ENCODE results near the gene KIAA0586. TPM values are rescaled to one million over a fixed set of nuclear protein-coding genes. Genes with fewer than 3 reads are reported as not detected.

The KIAA0586 gene
- total and polyA plus RNA-seq, 10 of the 15 experiments (the other 5 are each of a cell fraction or from before 2014, with no cell fraction given) = 7.1 to 27.6 (median 19.1) TPM

DNA sequence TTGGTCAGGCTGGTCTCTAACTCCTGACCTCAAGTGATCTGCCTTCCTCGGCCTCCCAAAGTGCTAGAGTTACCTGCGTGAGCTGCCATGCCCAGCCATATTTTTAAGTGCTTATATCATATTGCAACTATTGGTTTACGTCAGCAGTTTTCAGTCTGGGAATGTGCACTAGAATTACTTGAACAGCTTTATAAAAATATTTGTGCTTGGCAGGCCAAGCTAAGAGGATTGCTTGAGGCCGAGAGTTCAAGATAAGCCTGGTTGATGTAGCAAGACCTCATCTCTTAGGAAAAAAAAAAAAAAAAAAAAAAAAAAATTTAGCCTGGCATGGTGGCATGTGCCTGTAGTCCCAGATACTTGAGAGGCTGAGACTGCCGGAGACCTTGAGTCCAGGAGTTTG, 17.1 kb downstream of the KIAA0586 start:
- no peaks in the 10 kb centered on the region for H3K79me2 ChIP-seq (ENCODE audit: control insufficient read depth, insufficient read depth, low read length)
- WGBS (ENCODE audit: insufficient coverage, insufficient replicate concordance, low lambda C conversion rate, missing lambda C conversion rate) = 76% methylated on average over 5 of the region's 5 CpGs
- no peaks in the 10 kb centered on the region for H4K20me1 ChIP-seq (ENCODE audit: control insufficient read depth, insufficient read depth)
- no TSS peak for BruUV-seq (replicated peaks)
- H3K27ac ChIP-seq (ENCODE audit: control insufficient read depth, insufficient read depth) = no peak overlapping the region
- no peak for FAIRE-seq
- in situ Hi-C loops (cut with MboI) (no loop called here), intact Hi-C loops (cut with micrococcal nuclease; ENCODE audit: unreplicated experiment) (no loop called here)
- ChIA-PET POLR2A (interaction anchor here (0.6 to 1.4 kb wide), 3 partner anchors 9 to 849 kb away, joined by 4 to 7 read pairs (median 5); no protein-coding TSS in a partner anchor), SMC1A (ENCODE audit: uncharacterized antibody, unreplicated experiment) (no interaction called here), CTCF (no interaction called here), RAD21 (ENCODE audit: unreplicated experiment) (no interaction called here)
- DNase-seq (ENCODE audit: low read depth, low spot score) = no peak
- no peak overlapping the region for H3K9ac ChIP-seq (ENCODE audit: control insufficient read depth, insufficient read depth, low read length)
- no peak overlapping the region for H3K4me3 ChIP-seq
- no peaks in the 10 kb centered on the region for H3K4me1 ChIP-seq (ENCODE audit: control insufficient read depth, insufficient read depth, low read length)
- peaks cover 1 to 13% of the 10 kb centered on the region in 2 experiments for H3K36me3 ChIP-seq (ENCODE audit: control insufficient read depth in 2 of 2, insufficient read depth in 2 of 2, low read length in 1 of 2)
- no peak for ATAC-seq
- no peaks in the 10 kb centered on the region for H3K9me3 ChIP-seq (replicated peaks; ENCODE audit: control insufficient read depth, insufficient read depth, low read length)
- no peak overlapping the region for H3K4me2 ChIP-seq (ENCODE audit: control insufficient read depth, insufficient read depth)
- H2AFZ ChIP-seq (ENCODE audit: control insufficient read depth, low read depth, low read length) = no peak overlapping the region
- no peaks in the 10 kb centered on the region for H3K27me3 ChIP-seq (replicated peaks in 1 of 2; ENCODE audit: control insufficient read depth in 2 of 2, insufficient read depth in 2 of 2, low read length in 1 of 2)
- TF ChIP-seq HSF1 (IDR thresholded peaks at IDR 0.05; ENCODE audit: low read depth, low read length) (no peak), MEF2A (IDR thresholded peaks at IDR 0.05; ENCODE audit: insufficient read depth, low read depth, low read length) (no peak), NRF1 (conservative IDR thresholded peaks at IDR 0.05; ENCODE audit: low read depth, low read length) (no peak), HDAC2 (IDR thresholded peaks at IDR 0.05) (no peak), JUND (IDR thresholded peaks at IDR 0.05; ENCODE audit: low read depth, low read length) (no peak), ELK1 (IDR thresholded peaks at IDR 0.05; ENCODE audit: low read depth, low read length) (no peak), KDM1A (IDR thresholded peaks at IDR 0.05; ENCODE audit: borderline replicate concordance) (no peak), EED (IDR thresholded peaks at IDR 0.05; ENCODE audit: low read depth) (no peak), ETV6 (conservative IDR thresholded peaks at IDR 0.05 in 1 of 2, IDR thresholded peaks at IDR 0.05 in 1 of 2; ENCODE audit: borderline replicate concordance in 1 of 2, low read depth in 1 of 2) (no peak), ZNF687 (IDR thresholded peaks at IDR 0.05) (no peak), KAT2A (conservative IDR thresholded peaks at IDR 0.05; ENCODE audit: control insufficient read depth, low read depth, low read length) (no peak), PKNOX1 (IDR thresholded peaks at IDR 0.05) (no peak), ASH2L (IDR thresholded peaks at IDR 0.05; ENCODE audit: borderline replicate concordance, low read depth) (no peak), RB1 (IDR thresholded peaks at IDR 0.05; ENCODE audit: borderline replicate concordance) (no peak)
- TF ChIP-seq, protein P1, sequence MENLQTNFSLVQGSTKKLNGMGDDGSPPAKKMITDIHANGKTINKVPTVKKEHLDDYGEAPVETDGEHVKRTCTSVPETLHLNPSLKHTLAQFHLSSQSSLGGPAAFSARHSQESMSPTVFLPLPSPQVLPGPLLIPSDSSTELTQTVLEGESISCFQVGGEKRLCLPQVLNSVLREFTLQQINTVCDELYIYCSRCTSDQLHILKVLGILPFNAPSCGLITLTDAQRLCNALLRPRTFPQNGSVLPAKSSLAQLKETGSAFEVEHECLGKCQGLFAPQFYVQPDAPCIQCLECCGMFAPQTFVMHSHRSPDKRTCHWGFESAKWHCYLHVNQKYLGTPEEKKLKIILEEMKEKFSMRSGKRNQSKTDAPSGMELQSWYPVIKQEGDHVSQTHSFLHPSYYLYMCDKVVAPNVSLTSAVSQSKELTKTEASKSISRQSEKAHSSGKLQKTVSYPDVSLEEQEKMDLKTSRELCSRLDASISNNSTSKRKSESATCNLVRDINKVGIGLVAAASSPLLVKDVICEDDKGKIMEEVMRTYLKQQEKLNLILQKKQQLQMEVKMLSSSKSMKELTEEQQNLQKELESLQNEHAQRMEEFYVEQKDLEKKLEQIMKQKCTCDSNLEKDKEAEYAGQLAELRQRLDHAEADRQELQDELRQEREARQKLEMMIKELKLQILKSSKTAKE (IDR thresholded peaks at IDR 0.05; ENCODE audit: low read depth, poor library complexity, severe bottlenecking) = no peak

All from GM12878 (cell line).